Fibroblast of lung (primary cell): ENCODE measurements around the gene FMN1. TPM values are rescaled to one million over a fixed set of nuclear protein-coding genes. Genes with fewer than 3 reads are reported as not detected.

Source experiments
- DNase-seq, 2 donors: peaks; one replicate each; pipeline versions ENCODE4 v3.0.0 to v3.0.0-alpha.2; 2010; ENCODE audit warnings: low read depth in 2 of 2
- H2AFZ ChIP-seq: 2 replicates; pipeline ENCODE4 v1.5.1; 2012; ENCODE audit warnings: low read length, control low read depth, inconsistent platforms
- H3K27ac ChIP-seq: 2 replicates; pipeline ENCODE4 v1.5.1; 2011; ENCODE audit warnings: low read length, control low read depth; ENCODE audit not compliant: insufficient read depth
- H3K27me3 ChIP-seq: 2 replicates; pipeline ENCODE4 v1.5.1; 2011; ENCODE audit warnings: mild to moderate bottlenecking, low read length; ENCODE audit not compliant: control insufficient read depth, insufficient read depth
- H3K36me3 ChIP-seq: 2 replicates; pipeline ENCODE4 v1.5.1; 2011; ENCODE audit warnings: low read length; ENCODE audit not compliant: control insufficient read depth, insufficient read depth
- H3K4me1 ChIP-seq: 2 replicates; pipeline ENCODE4 v1.5.1; 2011; ENCODE audit warnings: low read length; ENCODE audit not compliant: control insufficient read depth, insufficient read depth; ENCODE audit errors: extremely low read depth
- H3K4me2 ChIP-seq: 2 replicates; pipeline ENCODE4 v1.5.1; 2011; ENCODE audit warnings: low read length, control low read depth; ENCODE audit not compliant: insufficient read depth; ENCODE audit errors: extremely low read depth
- H3K4me3 ChIP-seq, 4 experiments: fragments of 200-600 bp in 1 of 4; sonication (generic) in 1 of 4; replicated peaks in 1 of 4; 2 replicates each; pipeline ENCODE4 v1.5.1; 2011 to 2016; ENCODE audit warnings: low read length in 4 of 4, low read depth in 3 of 4, mild to moderate bottlenecking in 3 of 4, control low read depth in 2 of 4, inconsistent platforms in 1 of 4, mixed read lengths in 1 of 4; ENCODE audit not compliant: insufficient read depth in 1 of 4; ENCODE audit errors: control extremely low read depth in 1 of 4
- H3K79me2 ChIP-seq: 2 replicates; pipeline ENCODE4 v1.5.1; 2012; ENCODE audit warnings: mild to moderate bottlenecking, low read length, inconsistent platforms; ENCODE audit not compliant: control insufficient read depth, insufficient read depth
- H3K9ac ChIP-seq: 2 replicates; pipeline ENCODE4 v1.5.1; 2011; ENCODE audit warnings: mild to moderate bottlenecking, low read length, control low read depth; ENCODE audit not compliant: insufficient read depth
- H3K9me3 ChIP-seq: 2 replicates; pipeline ENCODE4 v1.5.1; 2012; ENCODE audit warnings: low read depth, low read length; ENCODE audit not compliant: control insufficient read depth, insufficient read depth
- H4K20me1 ChIP-seq: 2 replicates; pipeline ENCODE4 v1.5.1; 2011; ENCODE audit warnings: low read length; ENCODE audit not compliant: control insufficient read depth, insufficient read depth; ENCODE audit errors: extremely low read depth
- EZH2 ChIP-seq: IDR thresholded peaks from 2 replicates; pipeline ENCODE4 v1.5.1; 2012; ENCODE audit warnings: low read length, control low read depth, mild to moderate bottlenecking; ENCODE audit errors: missing control alignments
- polyA plus RNA-seq, 2 donors: library from polyadenylated mRNA; depleted of rRNA in 1 of 2; stranded (reverse) in 1 of 2; unstranded in 1 of 2; fragments of >200 nt; gene quantifications; 2 replicates each; pipeline ENCODE4 v1.2.1, GENCODE V29; 2011 to 2012; ENCODE audit warnings: missing spikeins in 1 of 2
- total RNA-seq: library from RNA; depleted of rRNA; stranded (reverse); fragments of >200 nt; gene quantifications from 2 replicates; pipeline ENCODE4 v1.2.1, GENCODE V29; 2014
- TF ChIP-seq, protein P1 (sequence below), 2 donors: IDR thresholded peaks in 1 of 2; conservative IDR thresholded peaks in 1 of 2; 1 replicate in 1 of 2; 2 replicates in 1 of 2; pipeline ENCODE4 v1.5.1; 2011 to 2012; ENCODE audit warnings: low read length in 2 of 2, control low read depth in 1 of 2, inconsistent platforms in 1 of 2, low read depth in 1 of 2, mild to moderate bottlenecking in 1 of 2

Gene FMN1
- total and polyA plus RNA-seq, 2 donors (not counting 1 experiment from before 2014, with no cell fraction given) = 7.5 to 43.8 TPM

DNA sequence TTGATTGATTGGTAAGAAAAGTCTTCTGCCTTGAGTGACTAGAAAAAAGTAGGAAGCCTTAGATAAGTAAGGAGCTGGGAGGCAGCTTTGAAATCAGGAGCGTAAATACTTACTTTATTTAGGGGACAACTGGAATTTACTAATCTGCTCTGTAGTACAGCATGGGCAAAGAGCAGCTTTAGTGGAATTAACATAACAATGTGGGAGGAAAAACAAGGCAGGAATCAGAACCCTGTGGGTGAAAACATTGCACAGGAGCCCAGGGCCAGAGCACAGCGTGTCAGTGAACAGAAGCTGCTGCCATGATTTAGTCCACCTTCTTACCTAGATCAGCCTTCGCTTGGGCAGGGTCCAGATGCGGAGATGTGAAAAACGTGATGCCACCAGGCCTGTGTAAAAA is 14.6 kb downstream of the FMN1 start:
- Histone ChIP-seq H3K9ac (no peak overlapping the region), H3K4me1 (no peaks in the 10 kb centered on the region), H3K27me3 (no peaks in the 10 kb centered on the region), H2AFZ (no peak overlapping the region), H3K79me2 (no peaks in the 10 kb centered on the region), H3K36me3 (no peaks in the 10 kb centered on the region), H3K4me2 (no peak overlapping the region), H3K27ac (no peak overlapping the region), H3K9me3 (no peaks in the 10 kb centered on the region), H3K4me3 (no peak overlapping the region), H4K20me1 (no peaks in the 10 kb centered on the region)
- DNase-seq = no peak
- TF ChIP-seq, protein P1, sequence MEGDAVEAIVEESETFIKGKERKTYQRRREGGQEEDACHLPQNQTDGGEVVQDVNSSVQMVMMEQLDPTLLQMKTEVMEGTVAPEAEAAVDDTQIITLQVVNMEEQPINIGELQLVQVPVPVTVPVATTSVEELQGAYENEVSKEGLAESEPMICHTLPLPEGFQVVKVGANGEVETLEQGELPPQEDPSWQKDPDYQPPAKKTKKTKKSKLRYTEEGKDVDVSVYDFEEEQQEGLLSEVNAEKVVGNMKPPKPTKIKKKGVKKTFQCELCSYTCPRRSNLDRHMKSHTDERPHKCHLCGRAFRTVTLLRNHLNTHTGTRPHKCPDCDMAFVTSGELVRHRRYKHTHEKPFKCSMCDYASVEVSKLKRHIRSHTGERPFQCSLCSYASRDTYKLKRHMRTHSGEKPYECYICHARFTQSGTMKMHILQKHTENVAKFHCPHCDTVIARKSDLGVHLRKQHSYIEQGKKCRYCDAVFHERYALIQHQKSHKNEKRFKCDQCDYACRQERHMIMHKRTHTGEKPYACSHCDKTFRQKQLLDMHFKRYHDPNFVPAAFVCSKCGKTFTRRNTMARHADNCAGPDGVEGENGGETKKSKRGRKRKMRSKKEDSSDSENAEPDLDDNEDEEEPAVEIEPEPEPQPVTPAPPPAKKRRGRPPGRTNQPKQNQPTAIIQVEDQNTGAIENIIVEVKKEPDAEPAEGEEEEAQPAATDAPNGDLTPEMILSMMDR (conservative IDR thresholded peaks at IDR 0.05 in 1 of 2, IDR thresholded peaks at IDR 0.05 in 1 of 2; ENCODE audit: low read depth in 1 of 2, low read length in 2 of 2) = no peak
- TF ChIP-seq EZH2 = no peak

DNA sequence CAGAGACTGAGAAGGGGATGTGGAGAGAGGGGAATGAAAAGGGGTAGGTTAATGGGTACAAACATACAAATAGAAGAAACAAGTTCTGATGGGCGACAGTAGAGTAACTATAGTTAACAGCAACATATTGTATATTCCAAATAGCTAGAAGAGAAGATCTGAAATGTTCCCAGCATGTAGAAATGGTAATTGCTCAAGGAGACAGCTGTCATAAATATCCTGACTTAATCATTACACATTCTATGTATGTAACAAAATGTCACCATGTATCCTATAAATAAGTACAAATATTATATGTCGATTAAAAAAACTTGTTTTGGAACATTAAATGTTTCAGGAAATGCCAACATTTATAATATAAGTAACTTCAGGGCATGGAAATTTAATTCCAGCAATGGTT is 23.3 kb downstream of the FMN1 start:
- Histone ChIP-seq H2AFZ (no peak overlapping the region), H3K27ac (no peak overlapping the region), H3K4me2 (no peak overlapping the region)

GRCh38 chr15:33169625-33170024 is 24.9 kb downstream of the FMN1 start:
- H2AFZ ChIP-seq = no peak overlapping the region
- no peaks in the 10 kb centered on the region for H3K4me1 ChIP-seq
- no peak overlapping the region for H3K4me3 ChIP-seq
- no peak for DNase-seq
- no peaks in the 10 kb centered on the region for H3K9me3 ChIP-seq
- TF ChIP-seq EZH2 = no peak
- TF ChIP-seq, protein P1 (conservative IDR thresholded peaks at IDR 0.05 in 1 of 2, IDR thresholded peaks at IDR 0.05 in 1 of 2; ENCODE audit: low read depth in 1 of 2, low read length in 2 of 2) = no peak
- no peak overlapping the region for H3K27ac ChIP-seq
- H3K27me3 ChIP-seq = peaks cover 2% of the 10 kb centered on the region
- H3K36me3 ChIP-seq = no peaks in the 10 kb centered on the region
- no peaks in the 10 kb centered on the region for H4K20me1 ChIP-seq
- no peak overlapping the region for H3K4me2 ChIP-seq
- no peak overlapping the region for H3K9ac ChIP-seq
- H3K79me2 ChIP-seq = no peaks in the 10 kb centered on the region

More for the DNA sequence above, 23.3 kb downstream of the FMN1 start:
- TF ChIP-seq, protein P1 (conservative IDR thresholded peaks at IDR 0.05 in 1 of 2, IDR thresholded peaks at IDR 0.05 in 1 of 2; ENCODE audit: low read depth in 1 of 2, low read length in 2 of 2) = no peak
- TF ChIP-seq EZH2 = no peak
- no peak for DNase-seq
- Histone ChIP-seq H3K4me3 (no peak overlapping the region), H3K9ac (no peak overlapping the region), H3K27me3 (peaks cover 2% of the 10 kb centered on the region), H3K4me1 (no peaks in the 10 kb centered on the region), H4K20me1 (no peaks in the 10 kb centered on the region), H3K36me3 (no peaks in the 10 kb centered on the region), H3K9me3 (no peaks in the 10 kb centered on the region), H3K79me2 (no peaks in the 10 kb centered on the region)
